DOHH2 (cell line): Measurements from ENCODE around the gene C7orf33.

Experiments used
- EZH2phosphoT487 ChIP-seq: fragments of 200-600 bp; sonication (generic); IDR thresholded peaks from 2 replicates; pipeline ENCODE4 v1.6.1; 2017; ENCODE audit warnings: borderline replicate concordance, mild to moderate bottlenecking, antibody characterized with exemption, low read length, moderate library complexity, mixed read lengths
- TF ChIP-seq, protein P1 (sequence below): fragments of 200-600 bp; sonication (generic); IDR thresholded peaks from one replicate; pipeline ENCODE4 v1.5.1; 2014; ENCODE audit warnings: antibody characterized with exemption, mild to moderate bottlenecking, low read depth, low read length; ENCODE audit not compliant: poor library complexity, severe bottlenecking

DNA sequence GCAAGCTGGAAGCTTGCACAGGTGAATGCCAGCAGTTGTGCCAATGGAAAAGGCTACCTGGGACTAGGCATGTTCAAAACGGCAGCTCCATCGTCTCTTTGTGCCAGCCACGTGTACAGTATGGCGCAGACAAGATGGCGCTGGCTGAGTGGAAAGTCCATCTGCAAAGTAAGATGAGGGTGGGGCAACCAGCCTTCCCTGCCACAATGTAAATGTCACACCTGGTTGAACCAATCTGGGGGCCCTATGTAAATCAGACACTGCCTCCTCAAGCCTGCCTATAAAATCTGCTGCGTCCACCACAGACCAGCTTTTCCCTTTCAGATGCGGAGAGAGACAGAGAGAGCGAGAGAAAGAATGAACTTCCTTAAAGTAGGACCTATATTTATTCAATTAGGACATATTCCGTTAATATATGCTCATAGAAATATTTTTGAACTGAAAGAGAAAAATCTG, 18.5 kb upstream of the C7orf33 start:
- TF ChIP-seq, protein P1, sequence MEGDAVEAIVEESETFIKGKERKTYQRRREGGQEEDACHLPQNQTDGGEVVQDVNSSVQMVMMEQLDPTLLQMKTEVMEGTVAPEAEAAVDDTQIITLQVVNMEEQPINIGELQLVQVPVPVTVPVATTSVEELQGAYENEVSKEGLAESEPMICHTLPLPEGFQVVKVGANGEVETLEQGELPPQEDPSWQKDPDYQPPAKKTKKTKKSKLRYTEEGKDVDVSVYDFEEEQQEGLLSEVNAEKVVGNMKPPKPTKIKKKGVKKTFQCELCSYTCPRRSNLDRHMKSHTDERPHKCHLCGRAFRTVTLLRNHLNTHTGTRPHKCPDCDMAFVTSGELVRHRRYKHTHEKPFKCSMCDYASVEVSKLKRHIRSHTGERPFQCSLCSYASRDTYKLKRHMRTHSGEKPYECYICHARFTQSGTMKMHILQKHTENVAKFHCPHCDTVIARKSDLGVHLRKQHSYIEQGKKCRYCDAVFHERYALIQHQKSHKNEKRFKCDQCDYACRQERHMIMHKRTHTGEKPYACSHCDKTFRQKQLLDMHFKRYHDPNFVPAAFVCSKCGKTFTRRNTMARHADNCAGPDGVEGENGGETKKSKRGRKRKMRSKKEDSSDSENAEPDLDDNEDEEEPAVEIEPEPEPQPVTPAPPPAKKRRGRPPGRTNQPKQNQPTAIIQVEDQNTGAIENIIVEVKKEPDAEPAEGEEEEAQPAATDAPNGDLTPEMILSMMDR: no peak
- no peak for TF ChIP-seq EZH2phosphoT487
